SIG-M5 treated with dmso at 0.1 percent for 504 hours (cell line): ENCODE measurements around the gene ZMAT2.
"Not testable (repeated sequence)": the region's sequence is repeated elsewhere in the genome, so short reads cannot be mapped to it uniquely, and the experiment has no call there.

Source experiments
- DNase-seq: peaks from one replicate; lab custom pipeline; 2025; ENCODE audit not compliant: unreplicated experiment; lab: John Stamatoyannopoulos, UW

Gene ZMAT2

GRCh38 chr5:140708787-140709186, 8.5 kb downstream of the ZMAT2 start:
- not testable (repeated sequence) for DNase-seq

DNA sequence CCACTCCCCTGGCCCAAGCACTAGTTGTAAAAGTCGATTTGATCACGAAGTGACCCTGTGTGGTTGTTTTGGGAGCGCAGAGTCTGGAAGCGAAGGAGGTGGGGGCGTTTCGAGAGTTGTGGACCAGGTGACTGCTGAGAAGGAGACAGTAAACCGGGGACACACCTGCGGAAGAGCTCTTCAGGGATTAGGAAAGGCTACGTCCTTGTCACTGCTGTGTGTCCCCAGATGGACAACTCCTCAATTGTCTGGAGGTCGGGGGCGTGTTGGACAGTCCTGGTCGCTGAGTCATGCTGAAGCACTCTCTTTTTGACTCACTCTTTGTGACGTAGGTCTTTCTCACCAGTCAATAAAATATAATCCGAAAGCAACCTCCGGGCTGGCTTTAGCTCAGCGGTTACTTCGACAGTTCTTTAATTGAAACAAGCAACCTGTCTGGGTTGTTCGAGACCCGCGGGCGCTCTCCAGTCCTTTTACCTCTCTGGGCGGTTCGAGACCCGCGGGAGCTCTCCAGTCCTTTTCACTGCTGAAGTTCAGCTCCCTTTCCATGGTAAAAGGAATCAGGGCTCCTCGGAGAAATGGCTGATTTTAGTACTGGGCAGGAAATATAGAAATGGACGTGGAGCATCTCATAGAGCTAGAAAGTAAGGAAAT, 10.8 kb downstream of the ZMAT2 start:
- peak; percentile 97 for DNase-seq

- no peak for DNase-seq
Observed at GRCh38 chr5:140711794-140712193, 11.5 kb downstream of the ZMAT2 start.

DNA sequence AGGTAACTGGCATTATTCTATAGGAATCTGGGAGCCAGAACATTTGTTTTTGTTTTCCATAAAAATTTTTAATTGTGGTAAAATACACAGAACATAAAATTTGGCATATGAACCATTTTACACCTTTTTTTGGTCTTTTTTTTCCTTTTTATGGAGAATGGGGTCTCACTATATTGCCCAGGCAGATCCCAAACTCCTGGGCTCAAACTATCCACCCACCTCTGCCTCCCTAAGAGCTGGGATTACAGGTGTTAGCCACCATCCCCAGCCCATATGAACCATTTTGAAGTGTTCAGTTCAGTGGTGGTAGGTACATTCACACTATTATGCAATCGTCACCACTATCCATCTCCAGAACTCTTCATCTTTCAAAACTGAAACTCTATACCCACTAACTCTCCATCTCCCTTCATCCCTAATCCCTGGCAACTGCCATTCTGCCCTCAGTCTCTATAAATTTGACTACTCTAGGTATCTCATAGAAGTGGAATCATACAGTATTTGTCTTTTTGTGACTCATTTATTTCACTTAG, 13.4 kb downstream of the ZMAT2 start:
- no peak for DNase-seq

DNA sequence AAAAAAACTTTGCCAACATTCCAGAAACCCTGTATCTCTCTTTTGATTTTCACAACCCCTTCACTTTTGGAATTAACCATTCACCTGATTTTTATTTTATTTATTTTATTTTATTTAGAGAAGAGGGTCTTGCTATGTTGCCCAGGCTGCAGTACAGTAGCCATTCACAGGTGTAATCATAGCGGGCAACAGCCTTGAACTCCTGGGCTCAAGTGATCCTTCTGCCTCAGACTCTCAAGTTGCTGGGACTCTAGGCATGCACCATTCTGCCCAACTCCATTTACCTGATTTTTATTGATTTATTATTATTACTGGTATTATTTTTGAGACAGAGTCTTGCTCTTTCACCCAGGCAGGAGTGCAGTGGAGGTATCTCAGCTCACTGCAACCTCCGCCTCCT, 16.0 kb downstream of the ZMAT2 start:
- DNase-seq, result not testable (repeated sequence)

- no peak for DNase-seq
Observed at GRCh38 chr5:140718266-140718592, 18.0 kb downstream of the ZMAT2 start.

GRCh38 chr5:140720738-140721137, 20.5 kb downstream of the ZMAT2 start:
- DNase-seq, result not testable (repeated sequence)

DNA sequence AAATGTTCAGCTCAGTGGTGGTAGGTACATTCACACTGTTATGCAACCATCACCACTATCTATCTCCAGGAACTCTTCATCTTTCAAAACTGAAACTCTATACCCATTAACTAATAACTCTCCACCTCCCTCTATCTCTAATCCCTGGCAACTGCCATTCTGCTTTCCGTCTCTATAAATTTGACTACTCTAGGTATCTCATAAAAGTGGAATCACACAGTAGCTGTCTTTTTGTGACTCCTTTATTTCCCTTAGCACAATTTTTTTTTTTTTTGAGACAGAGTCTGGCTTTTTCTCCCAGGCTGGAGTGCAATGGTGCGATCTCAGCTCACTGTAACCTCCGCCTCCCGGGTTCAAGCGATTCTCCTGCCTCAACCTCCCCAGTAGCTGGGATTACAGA, 21.1 kb downstream of the ZMAT2 start:
- DNase-seq, result not testable (repeated sequence)

DNA sequence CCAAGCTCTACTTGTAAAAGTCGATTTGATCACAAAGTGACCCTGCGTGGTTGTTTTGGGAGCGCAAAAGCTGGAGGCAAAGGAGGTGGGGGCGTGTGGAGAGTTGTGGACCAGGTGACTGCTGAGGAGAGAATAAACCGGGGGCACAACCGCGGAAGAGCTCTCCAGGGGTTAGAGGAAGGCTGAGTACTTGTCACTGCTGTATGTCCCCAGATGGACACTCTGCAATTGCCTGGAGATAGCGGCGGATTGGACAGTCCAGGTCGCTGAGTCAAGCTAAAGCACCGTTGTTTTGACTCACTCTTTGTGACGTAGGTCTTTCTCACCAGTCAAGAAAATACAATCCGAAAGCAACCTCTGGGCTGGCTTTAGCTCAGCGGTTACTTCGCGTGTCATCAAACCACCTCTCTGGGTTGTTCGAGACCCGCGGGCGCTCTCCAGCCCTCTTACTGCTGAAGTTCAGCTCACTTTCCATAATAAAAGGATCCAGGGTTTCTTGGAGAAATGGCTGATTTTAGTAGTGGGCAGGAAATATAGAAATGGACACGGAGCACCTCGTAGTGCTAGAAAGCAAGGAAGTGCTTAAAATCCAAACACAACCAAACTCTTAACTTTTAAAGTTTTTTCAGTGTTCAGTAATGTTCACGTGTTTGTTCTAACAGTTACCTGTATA, 25.7 kb downstream of the ZMAT2 start:
- DNase-seq, result peak; percentile 32

GRCh38 chr5:140733098-140733497, 32.9 kb downstream of the ZMAT2 start:
- no peak for DNase-seq

- no peak for DNase-seq
Observed at GRCh38 chr5:140734354-140734753, 34.1 kb downstream of the ZMAT2 start.

- no peak for DNase-seq
Observed at GRCh38 chr5:140737486-140737885, 37.2 kb downstream of the ZMAT2 start.

- no peak for DNase-seq
Observed at GRCh38 chr5:140741967-140742366, 41.7 kb downstream of the ZMAT2 start.

DNA sequence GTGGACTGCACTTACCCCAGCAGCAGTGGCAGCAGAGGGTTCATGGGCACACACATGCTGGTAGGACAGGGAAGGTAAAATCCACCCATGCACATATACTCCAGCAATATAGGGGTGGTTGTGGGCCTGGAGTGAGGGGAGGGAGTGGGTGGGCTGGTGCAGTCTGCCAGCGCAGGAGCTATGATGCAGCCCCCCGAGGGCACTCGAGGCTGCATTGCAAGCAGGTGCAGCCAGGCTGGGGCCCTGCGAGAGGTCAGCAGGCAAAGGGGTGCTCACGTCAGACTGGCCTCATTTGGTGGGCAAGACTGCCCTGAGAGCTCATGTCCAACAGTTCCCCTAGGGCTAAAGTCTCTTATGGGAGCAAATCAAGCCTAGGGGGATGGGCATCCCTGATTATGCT, 53.3 kb downstream of the ZMAT2 start:
- no peak for DNase-seq
